Measurements from ENCODE around the gene KIF27.

The KIF27 gene

GRCh38 chr9:83800236-83801033 is 120.8 kb downstream of the KIF27 start:
- DNase-seq: no peak

- no peak for DNase-seq
These were observed 127.2 kb downstream of the KIF27 start for GRCh38 chr9:83794051-83794450.

GRCh38 chr9:83792746-83793145 is 128.5 kb downstream of the KIF27 start:
- no peak for DNase-seq
